Natural killer cell (primary cell): Measurements from ENCODE around the gene FAM234A. TPM values are rescaled to one million over a fixed set of nuclear protein-coding genes. Genes with fewer than 3 reads are reported as not detected.

Experiments
- ATAC-seq, 3 donors: fragments of 150-1000 bp in 2 of 3; fragments of 200-7000 bp in 1 of 3; cut with Tn5 transposase; 1 replicate in 1 of 3; 2 replicates in 2 of 3; pipeline ENCODE4 v1.10.0; 2021; ENCODE audit warnings: mild to moderate bottlenecking in 2 of 3, moderate library complexity in 2 of 3
- DNase-seq, 2 donors: peaks; one replicate each; pipeline versions ENCODE4 v3.0.0 to v3.0.0-alpha.2; 2013 to 2021; ENCODE audit warnings: mixed read lengths in 1 of 2
- H3K27ac ChIP-seq: one replicate; pipeline ENCODE4 v1.5.1; 2013; ENCODE audit warnings: mild to moderate bottlenecking, low read length
- H3K27me3 ChIP-seq: one replicate; pipeline ENCODE4 v1.6.1; 2013; ENCODE audit warnings: low read length; ENCODE audit not compliant: control insufficient read depth, insufficient read depth
- H3K36me3 ChIP-seq: one replicate; pipeline ENCODE4 v1.6.1; 2013; ENCODE audit warnings: low read length; ENCODE audit not compliant: control insufficient read depth, insufficient read depth
- H3K4me1 ChIP-seq: one replicate; pipeline ENCODE4 v1.6.1; 2013; ENCODE audit warnings: low read length; ENCODE audit not compliant: control insufficient read depth, insufficient read depth
- H3K4me3 ChIP-seq: one replicate; pipeline ENCODE4 v1.5.1; 2013; ENCODE audit warnings: low read length
- H3K9me3 ChIP-seq: one replicate; pipeline ENCODE4 v1.6.1; 2013; ENCODE audit warnings: low read length; ENCODE audit not compliant: control insufficient read depth, insufficient read depth
- H3K27ac Mint-ChIP-seq, 2 donors: one replicate each; pipeline ENCODE4 v1.8.0; 2022; ENCODE audit warnings: mild to moderate bottlenecking in 2 of 2, mixed read lengths in 2 of 2, moderate library complexity in 1 of 2
- H3K27me3 Mint-ChIP-seq, 2 donors: one replicate each; pipeline ENCODE4 v1.8.0; 2022; ENCODE audit warnings: low read depth in 2 of 2, mixed read lengths in 2 of 2
- H3K36me3 Mint-ChIP-seq: one replicate; pipeline ENCODE4 v1.8.0; 2022; ENCODE audit warnings: mixed read lengths
- H3K4me1 Mint-ChIP-seq, 2 donors: one replicate each; pipeline ENCODE4 v1.8.0; 2022; ENCODE audit warnings: mixed read lengths in 2 of 2
- H3K4me3 Mint-ChIP-seq: one replicate; pipeline ENCODE4 v1.8.0; 2022; ENCODE audit warnings: mild to moderate bottlenecking, moderate library complexity, mixed read lengths
- H3K9me3 Mint-ChIP-seq, 2 donors: one replicate each; pipeline ENCODE4 v1.8.0; 2022; ENCODE audit warnings: mixed read lengths in 2 of 2
- CTCF ChIP-seq: fragments of 200-600 bp; IDR thresholded peaks from one replicate; pipeline ENCODE4 v1.8.0; 2022; ENCODE audit warnings: antibody characterized with exemption
- WGBS: methylation state at CpG from one replicate; pipeline ENCODE4 v1.1.7; 2013; ENCODE audit warnings: missing lambda C conversion rate; ENCODE audit not compliant: insufficient coverage; 5-methylcytosine and 5-hydroxymethylcytosine counted together
- intact Hi-C: fragments of 100-400 bp; cut with micrococcal nuclease; formaldehyde crosslinking; loops from one replicate; pipeline ENCODE4 v1.14.2; 2022
- total RNA-seq, 4 donors: library from RNA; stranded (reverse); fragments of 120-200 nt in 1 of 4; gene quantifications; one replicate each; pipeline versions ENCODE4 v1.2.3 to v1.2.4, GENCODE V29; 2013 to 2022

FAM234A gene
- total RNA-seq, 3 donors from 2014 or later (not counting 1 experiment from before 2014, with no cell fraction given) = 32.4 to 42.6 (median 40.7) TPM

GRCh38 chr16:303760-304505 is 69.3 kb downstream of the FAM234A start:
- Mint-ChIP-seq H3K9me3 (no peaks in the 10 kb centered on the region), H3K36me3 (no peaks in the 10 kb centered on the region), H3K27me3 (no peaks in the 10 kb centered on the region), H3K4me3 (no peak overlapping the region), H3K27ac (peak overlapping the region in 1 of 2 donors; percentile 48), H3K4me1 (peaks cover 39 to 42% of the 10 kb centered on the region in 2 donors)
- no peak overlapping the region for H3K4me3 ChIP-seq
- H3K9me3 ChIP-seq = no peaks in the 10 kb centered on the region
- H3K27me3 ChIP-seq = no peaks in the 10 kb centered on the region
- TF ChIP-seq CTCF = no peak
- H3K36me3 ChIP-seq = peaks cover 43% of the 10 kb centered on the region
- H3K27ac ChIP-seq = no peak overlapping the region
- H3K4me1 ChIP-seq = peaks cover 40% of the 10 kb centered on the region
- intact Hi-C loops = loop anchor here (1.0 kb wide), 1 partner anchor 58 kb away; no protein-coding TSS in a partner anchor
- WGBS = 89% methylated on average over 43 of the region's 43 CpGs
- peak in 1 of 2 donors; percentile 50 for DNase-seq
- ATAC-seq = peak in 2 of 3 donors; percentile 42 to 48

DNA sequence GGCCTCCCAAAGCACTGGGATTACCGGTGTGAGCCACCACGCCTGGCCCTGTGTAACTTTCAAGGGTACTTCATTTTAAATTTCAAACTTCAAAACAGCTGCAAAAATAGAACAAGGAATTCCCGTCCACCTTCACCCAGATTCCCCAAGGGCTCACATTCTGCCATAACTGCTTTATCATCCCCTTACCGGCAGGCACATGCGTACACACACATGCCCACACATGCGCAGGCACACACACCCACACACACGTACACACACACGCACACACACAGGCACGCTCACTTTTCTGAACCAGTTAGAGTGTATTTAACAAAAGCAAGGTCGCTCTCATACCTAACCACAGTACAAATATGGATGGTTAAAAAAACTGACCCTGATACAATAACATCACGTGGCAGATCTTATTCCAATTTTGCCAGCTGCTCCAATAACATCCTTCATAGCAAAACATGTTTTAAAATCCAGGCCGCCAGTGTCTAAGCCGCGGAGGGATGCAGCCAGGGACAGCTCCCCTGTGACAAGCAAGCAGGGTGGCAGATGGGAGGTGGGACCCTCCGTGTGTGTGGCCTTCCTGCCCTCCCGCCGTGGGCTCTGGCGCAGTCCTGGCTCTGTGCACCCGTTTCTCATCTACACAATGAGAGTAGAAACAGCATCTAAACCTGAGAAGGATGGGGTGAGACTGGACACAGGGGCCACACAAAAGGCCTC is 71.5 kb downstream of the FAM234A start:
- Histone ChIP-seq H3K27ac (no peak overlapping the region), H3K4me3 (no peak overlapping the region), H3K27me3 (no peaks in the 10 kb centered on the region), H3K4me1 (peaks cover 51% of the 10 kb centered on the region), H3K36me3 (peaks cover 45% of the 10 kb centered on the region), H3K9me3 (no peaks in the 10 kb centered on the region)
- ATAC-seq = no peak
- Mint-ChIP-seq H3K27ac (peak overlapping the region; percentile 81 to 89), H3K9me3 (no peaks in the 10 kb centered on the region), H3K36me3 (no peaks in the 10 kb centered on the region), H3K4me3 (peak overlapping the region; percentile 75), H3K4me1 (peaks cover 48 to 52% of the 10 kb centered on the region in 2 donors), H3K27me3 (no peaks in the 10 kb centered on the region)
- no peak for TF ChIP-seq CTCF
- 94% methylated on average over 18 of the region's 19 CpGs for WGBS
- no peak for DNase-seq
- intact Hi-C loops = loop anchor here (5.0 kb wide), 1 partner anchor 46 kb away; the partner anchor contains the start of gene AXIN1

- intact Hi-C loops = loop anchor here (5.0 kb wide), 1 partner anchor 45 kb away; the partner anchor contains the start of gene AXIN1
These were observed 72.3 kb downstream of the FAM234A start for GRCh38 chr16:306911-307370.

More at GRCh38 chr16:306911-307370, 72.3 kb downstream of the FAM234A start:
- Mint-ChIP-seq H3K27me3 (no peaks in the 10 kb centered on the region), H3K9me3 (no peaks in the 10 kb centered on the region), H3K4me3 (peak overlapping the region; percentile 75), H3K36me3 (no peaks in the 10 kb centered on the region), H3K4me1 (peaks cover 48 to 52% of the 10 kb centered on the region in 2 donors), H3K27ac (peak overlapping the region; percentile 81 to 89)
- WGBS = 91% methylated on average over 17 of the region's 17 CpGs
- H3K27me3 ChIP-seq = no peaks in the 10 kb centered on the region
- no peaks in the 10 kb centered on the region for H3K9me3 ChIP-seq
- no peak overlapping the region for H3K4me3 ChIP-seq
- DNase-seq (no peak), ATAC-seq (no peak)
- TF ChIP-seq CTCF = no peak
- H3K27ac ChIP-seq = no peak overlapping the region
- peaks cover 51% of the 10 kb centered on the region for H3K4me1 ChIP-seq
- H3K36me3 ChIP-seq = peaks cover 42% of the 10 kb centered on the region
